SK-MEL-5 (cell line): ENCODE results near the gene LRP3. TPM values are rescaled to one million over a fixed set of nuclear protein-coding genes. Genes with fewer than 3 reads are reported as not detected.
A peak's percentile ranks its signal among the peaks of the same experiment; 100 is the strongest.
"Not testable (repeated sequence)": the region's sequence is repeated elsewhere in the genome, so short reads cannot be mapped to it uniquely, and the experiment has no call there.

Source experiments
- DNase-seq: peaks from one replicate; pipeline ENCODE4 v3.0.0-alpha.2; 2016; ENCODE audit warnings: low read depth, low spot score
- in situ Hi-C: cut with HindIII; loops from 2 replicates; pipeline ENCODE4 v1.10.0; 2016; ENCODE audit warnings: low sequenced_read_pairs, high pct_unique_total_duplicates, low pct_unique_long_range_greater_than_20kb
- total RNA-seq: library from RNA; depleted of rRNA; stranded (reverse); fragments of >200 nt; shearing (Covaris generic); gene quantifications from 2 replicates; pipeline ENCODE4 v1.2.3, GENCODE V29; 2014

LRP3 gene
- total RNA-seq, 1 experiment from 2014 or later = 27.7 TPM

- in situ Hi-C loops = no loop called here
- no peak for DNase-seq
Observed at GRCh38 chr19:33208904-33209849, 15.0 kb downstream of the LRP3 start.

GRCh38 chr19:33209850-33210230 is 15.7 kb downstream of the LRP3 start:
- in situ Hi-C loops, DNase-seq: not testable (repeated sequence)

- DNase-seq = no peak
- in situ Hi-C loops = no loop called here
Observed at GRCh38 chr19:33210266-33210940, 16.3 kb downstream of the LRP3 start.

GRCh38 chr19:33211794-33212435 is 17.8 kb downstream of the LRP3 start:
- in situ Hi-C loops = no loop called here
- no peak for DNase-seq

GRCh38 chr19:33212436-33213172 is 18.5 kb downstream of the LRP3 start:
- no peak for DNase-seq
- in situ Hi-C loops = no loop called here

GRCh38 chr19:33214596-33214995 is 20.5 kb downstream of the LRP3 start:
- DNase-seq = peak; percentile 59
- in situ Hi-C loops = no loop called here

- in situ Hi-C loops = no loop called here
- DNase-seq = no peak
Observed at GRCh38 chr19:33215438-33216197, 21.5 kb downstream of the LRP3 start.

- no peak for DNase-seq
- in situ Hi-C loops = no loop called here
Observed at GRCh38 chr19:33216198-33216830, 22.2 kb downstream of the LRP3 start.

- in situ Hi-C loops = no loop called here
- DNase-seq = no peak
Observed at GRCh38 chr19:33217881-33218280, 23.8 kb downstream of the LRP3 start.

GRCh38 chr19:33219261-33219815 is 25.2 kb downstream of the LRP3 start:
- in situ Hi-C loops = no loop called here
- peak; percentile 71 for DNase-seq

GRCh38 chr19:33220115-33220514 is 26.0 kb downstream of the LRP3 start:
- in situ Hi-C loops = no loop called here
- DNase-seq = no peak

- no peak for DNase-seq
- in situ Hi-C loops = no loop called here
Observed at GRCh38 chr19:33220735-33221134, 26.6 kb downstream of the LRP3 start.

GRCh38 chr19:33221638-33222037 is 27.5 kb downstream of the LRP3 start:
- in situ Hi-C loops = no loop called here

GRCh38 chr19:33222255-33222654 is 28.1 kb downstream of the LRP3 start:
- in situ Hi-C loops, DNase-seq: not testable (repeated sequence)

More at GRCh38 chr19:33221638-33222037, 27.5 kb downstream of the LRP3 start:
- DNase-seq = no peak

- no peak for DNase-seq
- in situ Hi-C loops = no loop called here
Observed at GRCh38 chr19:33224694-33225457, 30.7 kb downstream of the LRP3 start.

- in situ Hi-C loops = no loop called here
- DNase-seq = no peak
Observed at GRCh38 chr19:33225458-33225926, 31.4 kb downstream of the LRP3 start, which contains the start of gene SLC7A10. SLC7A10 (minus strand) TSS chr19:33225850; CDS start chr19:33225703, 147 bp downstream.
